Measurements from ENCODE around the gene ADAP2. TPM values are rescaled to one million over a fixed set of nuclear protein-coding genes. Genes with fewer than 3 reads are reported as not detected.
"Not testable (repeated sequence)": the region's sequence is repeated elsewhere in the genome, so short reads cannot be mapped to it uniquely, and the experiment has no call there.

Gene ADAP2
- 0.34 and 0.47 TPM in 2 replicates for total RNA-seq

DNA sequence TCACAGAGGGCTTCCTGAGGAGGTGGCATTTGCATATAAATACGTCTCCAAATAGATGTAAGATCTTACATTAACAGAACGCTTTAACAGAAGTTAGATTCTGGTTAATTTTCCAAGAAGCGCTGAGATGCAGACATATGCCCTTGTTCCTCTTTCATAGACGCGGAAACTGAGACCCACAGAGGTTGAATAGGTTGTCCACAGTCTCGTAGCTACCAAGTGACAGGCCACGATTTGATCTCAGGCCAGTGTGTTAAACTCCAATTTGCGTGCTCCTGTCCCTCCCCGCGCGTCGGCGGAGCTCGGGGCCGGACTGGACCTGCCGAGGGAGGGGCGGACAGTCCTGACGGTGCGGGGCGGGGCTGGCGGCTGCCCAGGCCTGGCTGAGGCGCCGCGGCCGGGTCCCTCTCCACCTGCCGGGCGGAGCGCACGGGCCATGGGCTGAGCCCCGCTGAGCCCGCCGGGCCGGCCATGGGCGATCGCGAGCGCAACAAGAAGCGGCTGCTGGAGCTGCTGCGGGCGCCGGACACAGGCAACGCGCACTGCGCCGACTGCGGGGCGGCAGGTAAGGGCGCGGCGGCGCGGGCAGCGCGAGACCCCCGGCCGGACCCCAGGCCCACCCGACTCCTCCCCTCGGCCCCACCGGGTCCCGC is at the start of gene ADAP2:
Gene ADAP2 (plus strand): TSS at position 402 of the 653 bp plus-strand sequence. CDS start 70 bp downstream, at position 472.
- peak; percentile 24 for DNase-seq

GRCh38 chr17:30886187-30886586 is 35.6 kb upstream of the ADAP2 start:
- DNase-seq = no peak

GRCh38 chr17:30894236-30894635 is 27.5 kb upstream of the ADAP2 start:
- DNase-seq = no peak

GRCh38 chr17:30897311-30897710 is 24.4 kb upstream of the ADAP2 start:
- DNase-seq = no peak

DNA sequence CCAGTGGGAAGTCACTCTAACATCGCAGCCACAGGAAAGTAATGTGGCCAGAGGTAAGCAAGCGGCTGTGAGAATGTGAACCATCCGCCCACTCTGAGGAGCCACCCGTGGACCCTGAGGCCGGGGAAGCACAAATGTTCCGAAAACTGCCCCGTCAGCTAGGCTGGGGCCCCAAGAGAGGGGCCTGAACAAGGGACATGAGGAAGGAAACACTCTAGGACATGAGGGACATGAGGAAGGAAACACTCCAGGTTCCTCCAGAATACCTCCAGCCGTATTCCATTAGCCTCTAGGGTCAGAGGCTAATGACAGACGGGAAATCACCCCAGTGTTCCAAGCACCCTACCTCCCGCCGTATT is 16.0 kb upstream of the ADAP2 start:
- no peak for DNase-seq

DNA sequence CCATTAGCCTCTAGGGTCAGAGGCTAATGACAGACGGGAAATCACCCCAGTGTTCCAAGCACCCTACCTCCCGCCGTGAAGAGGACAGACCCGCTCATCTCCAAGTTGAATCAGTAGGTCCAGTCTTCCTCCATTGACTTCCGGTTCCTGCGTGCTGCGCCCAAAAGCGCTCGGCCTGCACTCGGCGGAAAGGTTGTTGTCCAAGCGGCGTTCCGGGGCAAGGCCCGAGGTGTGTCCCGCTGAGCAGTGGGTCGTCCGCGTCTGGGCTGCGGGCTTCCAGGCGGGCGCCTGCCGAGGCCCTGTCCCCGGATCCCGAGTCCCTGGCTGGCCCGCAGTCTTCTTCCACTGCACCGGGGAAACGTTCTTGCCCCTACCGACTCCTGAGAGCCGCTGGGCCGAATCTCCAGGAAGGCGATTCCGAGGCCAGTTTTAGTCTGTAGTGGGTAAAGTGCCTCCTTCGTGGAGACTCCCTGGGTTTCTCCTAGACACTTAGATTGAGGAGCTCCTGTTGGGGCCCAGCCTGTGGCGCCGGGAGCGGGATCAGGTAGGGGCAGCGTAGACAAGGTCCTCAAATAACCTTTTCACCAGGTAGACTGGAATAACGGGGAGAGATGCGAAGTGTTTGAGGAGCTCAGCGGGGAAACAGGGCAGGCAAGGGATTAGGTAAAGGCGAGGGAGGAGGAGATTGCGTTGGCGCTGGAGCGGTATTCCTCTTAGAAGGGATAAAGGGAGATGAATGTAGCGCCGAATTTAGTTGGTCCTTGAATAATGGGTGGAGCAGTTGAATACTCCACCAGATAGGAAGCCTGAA is 15.4 kb upstream of the ADAP2 start, which contains the start of gene TEFM:
Gene TEFM (minus strand): TSS at position 138 of the 811 bp plus-strand sequence. CDS start 40 bp downstream, at position 98.
- DNase-seq = peak; percentile 94

GRCh38 chr17:30908717-30909420 is 12.9 kb upstream of the ADAP2 start:
- no peak for DNase-seq

DNA sequence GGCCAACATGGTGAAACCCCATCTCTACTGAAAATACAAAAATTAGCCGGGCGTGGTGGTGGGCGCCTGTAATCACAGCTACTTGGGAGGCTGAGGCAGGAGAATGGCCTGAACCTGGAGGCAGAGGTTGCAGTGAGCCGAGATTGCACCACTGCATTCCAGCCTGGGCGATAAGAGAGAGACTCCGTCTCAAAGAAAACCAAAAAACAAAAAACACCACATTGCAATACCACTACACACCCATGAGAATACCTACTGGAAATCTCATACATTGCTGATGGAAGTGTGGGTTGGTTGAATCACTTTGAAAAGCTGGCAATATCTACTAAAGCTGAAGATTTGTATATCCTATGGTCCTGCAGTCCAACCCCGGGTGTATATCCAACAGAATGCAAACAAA is 11.6 kb upstream of the ADAP2 start:
- DNase-seq = not testable (repeated sequence)

DNA sequence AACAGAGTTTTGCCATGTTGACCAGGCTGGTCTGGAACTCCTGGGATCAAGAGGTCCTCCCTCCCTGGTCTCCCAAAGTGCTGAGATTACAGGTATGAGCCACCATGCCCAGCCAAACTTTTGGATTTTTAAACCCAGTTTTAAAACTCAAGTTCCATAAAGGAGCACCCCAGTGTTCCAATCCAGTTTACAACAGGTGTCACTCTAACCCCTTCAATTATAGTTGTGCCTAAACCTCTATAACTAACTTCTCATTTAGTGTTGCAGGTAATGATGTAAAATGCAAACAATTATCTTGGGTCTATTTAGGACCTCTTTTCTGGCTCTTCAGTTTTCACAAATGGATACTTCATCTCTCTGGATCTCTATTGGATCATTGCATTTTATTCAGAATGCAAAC is 7.8 kb upstream of the ADAP2 start:
- no peak for DNase-seq

GRCh38 chr17:30915833-30916611 is 5.7 kb upstream of the ADAP2 start:
- DNase-seq = no peak

- DNase-seq = no peak
These were observed 4.7 kb upstream of the ADAP2 start for GRCh38 chr17:30917050-30917449.

GRCh38 chr17:30920282-30920681 is 1.5 kb upstream of the ADAP2 start:
- peak; percentile 25 for DNase-seq

DNA sequence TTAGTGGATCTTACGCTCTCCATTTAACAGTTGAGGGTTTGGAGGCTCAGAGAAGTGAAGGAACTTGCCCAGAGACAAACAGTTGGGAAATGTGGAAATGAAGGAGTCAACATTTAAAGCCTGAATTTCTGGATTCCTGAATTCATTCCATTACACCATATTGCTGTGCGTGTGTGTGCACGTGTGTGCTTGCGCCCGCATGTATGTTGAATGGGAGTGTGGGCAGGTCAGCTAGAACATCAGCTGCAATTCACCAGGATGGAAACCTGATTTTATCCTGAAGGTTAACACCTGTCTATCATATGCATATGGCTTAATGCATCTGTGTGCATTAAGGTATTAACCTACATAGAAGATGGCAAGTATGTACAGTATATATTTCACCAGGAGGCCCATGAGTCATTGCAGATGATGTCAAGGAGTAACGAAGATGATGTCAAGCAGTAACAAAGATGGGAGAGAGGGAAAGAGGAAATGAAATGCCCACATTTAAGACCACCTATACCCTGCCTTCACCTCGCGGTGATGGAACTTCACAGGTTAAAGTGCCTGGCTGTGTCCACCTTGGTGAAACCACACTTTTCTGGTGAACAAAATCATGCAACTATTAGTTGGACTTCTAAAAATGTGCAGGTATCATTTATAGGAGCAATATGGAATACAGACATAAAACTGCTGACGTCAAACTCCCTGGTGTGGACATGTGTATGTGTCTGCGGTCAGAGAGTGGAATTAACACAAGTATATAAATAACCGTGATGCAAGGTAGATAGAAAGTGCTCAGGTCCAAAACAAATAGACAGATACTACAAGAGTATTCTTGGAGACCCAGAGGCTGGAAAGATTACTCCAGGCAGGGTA is 832 bp upstream of the ADAP2 start:
- DNase-seq = no peak

DNA sequence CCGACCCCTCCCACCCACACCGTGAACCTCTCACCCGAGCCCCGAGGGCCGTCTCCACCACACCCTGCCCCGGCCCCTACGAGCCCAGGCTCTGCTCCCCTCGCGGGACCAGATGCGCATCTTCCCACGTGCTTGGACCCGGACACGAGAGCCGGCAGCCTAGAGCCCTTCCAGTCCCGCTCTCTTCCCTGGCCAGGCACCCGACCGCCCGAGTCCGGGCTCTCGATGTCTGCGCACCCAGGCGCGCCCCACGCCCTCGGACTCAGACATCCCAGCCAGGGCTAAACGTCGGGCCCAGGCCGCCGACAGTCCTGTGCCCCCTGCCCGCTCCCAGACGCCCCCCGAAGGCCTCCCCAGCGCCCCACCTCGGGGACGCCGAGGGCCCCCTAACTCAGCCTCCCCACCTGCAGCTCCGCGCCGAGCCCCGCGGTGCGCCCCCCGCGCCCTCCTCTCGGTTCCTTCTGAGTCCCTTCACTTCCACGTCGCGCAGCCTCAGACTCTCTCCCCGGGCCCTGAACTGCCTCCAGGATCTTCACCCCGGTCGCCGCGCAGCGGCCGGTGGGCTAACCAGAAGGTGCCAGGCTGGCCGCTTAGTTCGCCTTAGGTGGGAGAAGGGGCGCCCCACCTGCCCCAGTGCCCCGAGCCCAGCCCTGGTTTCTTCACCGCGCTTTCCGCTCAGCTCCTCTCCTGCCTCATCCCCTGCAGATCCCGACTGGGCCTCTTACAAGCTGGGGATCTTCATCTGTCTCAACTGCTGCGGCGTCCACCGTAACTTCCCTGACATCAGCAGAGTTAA is 688 bp downstream of the ADAP2 start:
- DNase-seq = peak; percentile 9

DNA sequence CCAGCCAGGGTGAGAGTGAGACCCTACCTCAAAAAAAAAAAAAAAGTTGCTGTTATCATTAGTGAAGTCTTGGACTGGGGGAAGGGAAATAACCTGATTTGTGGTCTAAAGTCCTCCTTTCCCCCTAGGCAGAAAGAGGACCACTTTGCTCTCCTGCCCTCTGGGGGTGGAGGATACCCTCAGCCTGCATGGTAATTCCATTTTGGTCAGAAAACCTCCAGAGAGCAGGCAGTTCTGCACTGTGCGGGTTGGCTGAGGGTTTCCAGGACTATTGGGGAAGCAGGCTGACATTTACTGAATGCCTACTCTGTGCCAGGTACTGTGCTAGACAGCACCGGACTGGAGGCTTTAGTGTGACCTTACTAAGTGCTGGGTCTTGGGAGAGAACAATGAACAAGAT is 2.6 kb downstream of the ADAP2 start:
- no peak for DNase-seq

DNA sequence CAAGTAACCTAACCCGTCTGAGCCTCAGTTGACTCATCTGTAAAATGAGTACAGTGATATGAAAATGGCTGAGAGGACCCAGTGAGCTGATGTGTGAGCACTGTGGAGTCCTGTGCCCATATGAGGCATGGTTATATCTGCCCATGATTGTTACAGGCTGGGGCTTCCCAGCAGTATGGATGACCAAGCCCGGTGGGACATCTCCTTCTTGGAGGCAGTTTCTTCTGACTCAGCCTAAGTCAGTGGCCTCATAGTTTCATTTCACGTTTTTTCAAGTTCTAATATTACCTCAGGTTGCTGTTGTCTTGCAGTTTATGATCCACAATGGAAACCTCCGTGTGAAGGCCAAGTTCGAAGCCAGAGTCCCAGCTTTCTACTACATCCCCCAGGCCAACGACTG is 4.8 kb downstream of the ADAP2 start:
- DNase-seq = no peak

DNA sequence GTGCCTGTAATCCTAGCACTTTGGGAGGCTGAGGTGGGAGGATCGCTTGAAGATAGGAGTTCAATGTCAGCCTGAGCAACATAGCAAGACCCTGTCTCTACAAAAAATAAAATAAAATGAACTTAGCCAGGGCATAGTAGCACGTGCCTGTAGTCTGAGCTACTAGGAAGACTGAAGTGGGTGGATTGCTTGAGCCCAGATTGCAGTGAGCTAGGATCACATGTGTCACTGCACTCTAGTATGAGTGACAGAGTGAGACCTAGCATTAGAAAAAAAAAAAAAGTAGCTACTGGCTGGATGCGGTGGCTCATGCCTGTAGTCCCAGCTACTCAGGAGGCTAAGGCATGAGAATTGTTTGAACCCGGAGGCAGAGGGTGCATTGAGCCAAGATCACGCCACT is 6.0 kb downstream of the ADAP2 start:
- DNase-seq = no peak

DNA sequence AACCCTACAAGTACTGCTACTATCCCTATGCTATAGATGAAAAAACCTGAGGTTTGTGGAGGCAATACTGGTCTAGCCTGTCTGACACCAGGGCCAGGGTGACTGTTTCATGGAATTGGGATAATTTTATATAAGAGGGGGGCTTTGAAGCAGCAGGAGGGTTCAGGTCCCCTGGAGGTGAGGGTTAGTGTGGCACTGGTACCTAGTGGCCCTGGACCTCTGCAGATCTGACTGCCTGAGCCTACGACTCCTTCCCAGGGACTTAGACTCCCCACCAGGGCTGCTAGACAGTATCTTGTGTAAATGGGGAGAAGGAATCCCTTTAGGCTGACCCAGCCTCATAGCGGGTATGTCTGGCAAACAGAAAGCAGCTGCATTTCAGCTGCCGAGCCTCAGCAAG is 6.8 kb downstream of the ADAP2 start:
- DNase-seq = no peak

DNA sequence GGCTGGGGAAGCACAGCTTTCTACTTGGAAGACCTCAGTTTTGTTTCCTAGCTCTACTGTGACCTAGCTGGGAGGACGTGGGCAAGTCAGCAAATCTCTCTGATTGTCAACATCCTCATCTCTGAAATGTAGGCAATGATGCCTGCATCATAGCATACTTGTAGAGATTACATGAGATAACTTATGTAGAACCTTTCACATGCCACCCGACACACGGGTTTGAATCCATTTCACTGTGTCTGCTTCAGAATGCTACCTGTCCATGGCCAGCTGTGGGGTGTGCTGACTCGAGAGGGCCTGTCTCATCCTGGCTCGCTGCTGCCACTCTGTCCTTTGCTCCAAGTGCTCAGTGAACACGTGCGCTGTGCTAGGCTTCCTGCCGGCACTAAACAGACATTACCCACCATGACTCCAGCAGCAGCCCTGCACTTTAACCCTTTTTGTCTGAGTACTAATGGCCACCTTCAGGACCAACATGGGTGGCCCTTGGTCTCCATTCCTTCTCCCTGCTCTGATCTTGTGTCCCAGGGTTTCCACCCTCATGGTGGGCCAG is 7.4 kb downstream of the ADAP2 start:
- DNase-seq = no peak

DNA sequence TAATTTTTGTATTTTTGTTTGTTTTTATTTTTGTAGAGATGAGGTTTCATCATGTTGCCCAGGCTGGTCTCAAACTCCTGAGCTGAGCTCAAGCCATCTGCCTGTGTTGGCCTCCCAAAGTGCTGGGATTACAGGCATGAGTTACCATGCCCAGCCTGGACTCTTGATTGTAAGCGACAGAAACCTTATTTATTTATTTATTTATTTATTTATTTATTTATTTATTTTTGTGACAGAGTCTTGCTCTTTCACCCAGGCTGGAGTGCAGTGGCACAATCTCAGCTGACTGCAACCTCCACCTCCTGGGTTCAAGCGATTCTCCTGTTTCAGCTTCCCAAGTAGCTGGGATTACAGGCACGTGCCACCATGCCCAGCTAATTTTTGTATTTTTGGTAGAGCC is 8.1 kb downstream of the ADAP2 start:
- not testable (repeated sequence) for DNase-seq

- no peak for DNase-seq
These were observed 8.8 kb downstream of the ADAP2 start for GRCh38 chr17:30930495-30930894.
